Esophagus muscularis mucosa (tissue), 3 donors: Measurements from ENCODE around the gene CAMKK2.

Source experiments
- CTCF ChIP-seq, 3 experiments: fragments of 200-600 bp in 2 of 3; fragments of 450-650 bp in 1 of 3; sonication (generic) in 2 of 3; IDR thresholded peaks; one replicate each; pipeline ENCODE4 v1.5.1; 2017 to 2019; ENCODE audit warnings: antibody characterized with exemption in 3 of 3, mild to moderate bottlenecking in 2 of 3, moderate library complexity in 1 of 3
- POLR2A ChIP-seq: fragments of 450-650 bp; IDR thresholded peaks from one replicate; pipeline ENCODE4 v1.6.1; 2017; ENCODE audit warnings: antibody characterized with exemption, moderate library complexity, mild to moderate bottlenecking, low read depth

GRCh38 chr12:121330195-121330594 lies 33.7 kb upstream of the CAMKK2 start:
- TF ChIP-seq POLR2A: no peak
- TF ChIP-seq CTCF (IDR thresholded peaks at IDR 0.05): no peak
